PC-9 (cell line): ENCODE data around the gene PSMB3.

ENCODE experiments used
- EZH2 ChIP-seq: fragments of 200-600 bp; sonication (generic); IDR thresholded peaks from 2 replicates; pipeline ENCODE4 v1.8.0; 2017; ENCODE audit warnings: antibody characterized with exemption, low read depth
- TF ChIP-seq, protein P1 (sequence below): fragments of 200-600 bp; sonication (generic); conservative IDR thresholded peaks from 2 replicates; pipeline ENCODE4 v1.6.1; 2017; ENCODE audit warnings: mixed run types, antibody characterized with exemption, mild to moderate bottlenecking, moderate library complexity

DNA sequence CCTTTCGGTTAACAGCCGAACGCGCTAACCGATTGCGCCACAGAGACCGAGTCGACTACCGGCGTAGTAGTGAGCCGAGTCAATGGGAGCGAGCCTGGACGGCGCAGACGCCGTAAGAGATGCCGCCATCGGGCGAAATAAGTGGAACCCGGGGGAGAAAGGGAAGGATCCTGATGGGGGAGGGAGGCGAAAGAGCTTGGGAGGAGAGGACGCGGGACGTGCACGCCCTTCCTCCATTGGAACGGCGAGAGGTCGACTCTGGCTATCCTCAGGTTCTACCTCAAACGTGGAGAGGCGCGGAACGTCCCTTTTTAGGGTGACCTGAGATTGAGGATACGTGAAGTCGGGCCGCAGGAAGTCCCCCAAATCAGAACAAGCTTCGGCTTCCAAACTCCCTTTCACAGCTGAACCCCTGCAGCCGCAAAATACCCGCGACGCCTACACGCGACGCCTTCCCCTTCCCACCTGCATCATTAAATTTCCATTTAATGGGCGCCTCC, 683 bp upstream of the PSMB3 start:
- TF ChIP-seq EZH2 = no peak
- TF ChIP-seq, protein P1, sequence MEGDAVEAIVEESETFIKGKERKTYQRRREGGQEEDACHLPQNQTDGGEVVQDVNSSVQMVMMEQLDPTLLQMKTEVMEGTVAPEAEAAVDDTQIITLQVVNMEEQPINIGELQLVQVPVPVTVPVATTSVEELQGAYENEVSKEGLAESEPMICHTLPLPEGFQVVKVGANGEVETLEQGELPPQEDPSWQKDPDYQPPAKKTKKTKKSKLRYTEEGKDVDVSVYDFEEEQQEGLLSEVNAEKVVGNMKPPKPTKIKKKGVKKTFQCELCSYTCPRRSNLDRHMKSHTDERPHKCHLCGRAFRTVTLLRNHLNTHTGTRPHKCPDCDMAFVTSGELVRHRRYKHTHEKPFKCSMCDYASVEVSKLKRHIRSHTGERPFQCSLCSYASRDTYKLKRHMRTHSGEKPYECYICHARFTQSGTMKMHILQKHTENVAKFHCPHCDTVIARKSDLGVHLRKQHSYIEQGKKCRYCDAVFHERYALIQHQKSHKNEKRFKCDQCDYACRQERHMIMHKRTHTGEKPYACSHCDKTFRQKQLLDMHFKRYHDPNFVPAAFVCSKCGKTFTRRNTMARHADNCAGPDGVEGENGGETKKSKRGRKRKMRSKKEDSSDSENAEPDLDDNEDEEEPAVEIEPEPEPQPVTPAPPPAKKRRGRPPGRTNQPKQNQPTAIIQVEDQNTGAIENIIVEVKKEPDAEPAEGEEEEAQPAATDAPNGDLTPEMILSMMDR = no peak
